NB4 (cell line): Measurements from ENCODE around the gene BATF2.

Source experiments
- CTCF ChIP-seq: IDR thresholded peaks from one replicate; pipeline ENCODE4 v1.5.1; 2012; ENCODE audit warnings: low read depth, low read length
- MAX ChIP-seq: IDR thresholded peaks from 2 replicates; pipeline ENCODE4 v1.6.1; 2011; ENCODE audit warnings: low read depth, low read length
- POLR2A ChIP-seq: IDR thresholded peaks from 2 replicates; pipeline ENCODE4 v1.6.1; 2011; ENCODE audit warnings: mild to moderate bottlenecking; ENCODE audit not compliant: insufficient read length; ENCODE audit errors: extremely low read depth

- TF ChIP-seq POLR2A (peak; percentile 63), CTCF (peak; percentile 33), MAX (peak; percentile 97)
Measured at GRCh38 chr11:65013888-65014725, 17.3 kb upstream of the BATF2 start, which contains the start of gene ARL2.
